HepG2 (cell line): Measurements from ENCODE around the gene DDX39B. TPM values are rescaled to one million over a fixed set of nuclear protein-coding genes. Genes with fewer than 3 reads are reported as not detected.

Experiments used
- AKNA ChIP-seq: sonication (generic); formaldehyde crosslinking; IDR thresholded peaks from 2 replicates; pipeline ENCODE4 v1.4.0; 2020; ENCODE audit warnings: missing genetic modification reagents, borderline replicate concordance
- ATF7-NPFF ChIP-seq: sonication (generic); formaldehyde crosslinking; IDR thresholded peaks from 2 replicates; pipeline ENCODE4 v1.8.1; 2023; ENCODE audit warnings: mild to moderate bottlenecking, low read depth, missing genetic modification reagents, moderate library complexity
- DR1 ChIP-seq: sonication (generic); formaldehyde crosslinking; IDR thresholded peaks from 2 replicates; pipeline ENCODE4 v1.8.0; 2021; ENCODE audit warnings: mild to moderate bottlenecking, missing genetic modification reagents, inconsistent platforms
- HMGXB3 ChIP-seq: sonication (generic); formaldehyde crosslinking; IDR thresholded peaks from 2 replicates; pipeline ENCODE4 v1.4.0; 2020; ENCODE audit warnings: missing genetic modification reagents, borderline replicate concordance
- HNF4A ChIP-seq: sonication (generic); formaldehyde crosslinking; IDR thresholded peaks from 2 replicates; pipeline ENCODE4 v1.4.0; 2020; ENCODE audit warnings: missing genetic modification reagents
- HNRNPLL ChIP-seq: fragments of 200-400 bp; formaldehyde crosslinking; IDR thresholded peaks from 2 replicates; pipeline ENCODE4 v1.6.1; 2017; ENCODE audit warnings: mild to moderate bottlenecking, low read depth, low read length; ENCODE audit not compliant: poor library complexity, severe bottlenecking
- JUNB ChIP-seq: sonication (generic); formaldehyde crosslinking; IDR thresholded peaks from 2 replicates; pipeline ENCODE4 v1.8.0; 2022; ENCODE audit warnings: missing genetic modification reagents, mild to moderate bottlenecking, borderline replicate concordance
- RELA ChIP-seq: sonication (generic); formaldehyde crosslinking; IDR thresholded peaks from 2 replicates; pipeline ENCODE4 v1.4.0; 2020; ENCODE audit warnings: missing genetic modification reagents
- SUZ12 ChIP-seq: fragments of 150-350 bp; IDR thresholded peaks from 2 replicates; pipeline ENCODE4 v1.6.1; 2014; ENCODE audit warnings: low read depth, low read length
- ZBTB38 ChIP-seq: sonication (generic); formaldehyde crosslinking; IDR thresholded peaks from 2 replicates; pipeline ENCODE4 v1.5.1; 2020; ENCODE audit warnings: mild to moderate bottlenecking, missing genetic modification reagents
- ZKSCAN1 ChIP-seq: fragments of 150-350 bp; IDR thresholded peaks from 2 replicates; pipeline ENCODE4 v1.6.1; 2014; ENCODE audit warnings: low read length
- ZMYM4 ChIP-seq: sonication (generic); formaldehyde crosslinking; IDR thresholded peaks from 2 replicates; pipeline ENCODE4 v1.8.1; 2023; ENCODE audit warnings: mild to moderate bottlenecking, missing genetic modification reagents
- ZNF274 ChIP-seq: sonication (generic); formaldehyde crosslinking; IDR thresholded peaks from 2 replicates; pipeline ENCODE4 v1.5.1; 2020; ENCODE audit warnings: mild to moderate bottlenecking, missing genetic modification reagents
- ZNF30 ChIP-seq: sonication (generic); formaldehyde crosslinking; IDR thresholded peaks from 2 replicates; pipeline ENCODE4 v1.5.0; 2020; ENCODE audit warnings: mild to moderate bottlenecking, missing genetic modification reagents
- ZNF343 ChIP-seq: sonication (generic); formaldehyde crosslinking; IDR thresholded peaks from 2 replicates; pipeline ENCODE4 v1.4.0; 2020; ENCODE audit warnings: mild to moderate bottlenecking, missing genetic modification reagents
- ZNF710 ChIP-seq: sonication (generic); formaldehyde crosslinking; IDR thresholded peaks from 2 replicates; pipeline ENCODE4 v1.5.0; 2020; ENCODE audit warnings: mild to moderate bottlenecking, missing genetic modification reagents, borderline replicate concordance
- polyA plus RNA-seq, 8 experiments: library from polyadenylated mRNA; depleted of rRNA in 3 of 8; stranded (reverse) in 7 of 8; unstranded in 1 of 8; fragments of >200 nt; fragmentation: Illumina TruSeq in 4 of 8; extraction: Trizol in 4 of 8; gene quantifications; 2 replicates each; pipeline versions ENCODE4 v1.2.1 to v1.2.3, GENCODE V29; 2011 to 2016; ENCODE audit warnings: low read depth in 4 of 8, missing spikeins in 1 of 8, mixed read lengths in 1 of 8; ENCODE audit not compliant: insufficient read depth in 1 of 8
- total RNA-seq, 5 experiments: library from RNA; depleted of rRNA; stranded (reverse); fragments of >200 nt; fragmentation: Illumina TruSeq; extraction: Trizol; gene quantifications; 2 replicates each; pipeline ENCODE4 v1.2.3, GENCODE V29; 2016; ENCODE audit warnings: low read depth in 1 of 5

DDX39B gene
- total and polyA plus RNA-seq, 2 of the 13 experiments (the other 11 are each of a cell fraction or from before 2014, with no cell fraction given) = 570 to 678 TPM

- TF ChIP-seq SUZ12 = no peak
- TF ChIP-seq ZBTB38 (CRISPR knock-in tag) = no peak
- TF ChIP-seq ZNF30 = no peak
- no peak for TF ChIP-seq ATF7-NPFF (CRISPR knock-in tag)
- TF ChIP-seq ZKSCAN1 = no peak
- no peak for TF ChIP-seq RELA (CRISPR knock-in tag)
- TF ChIP-seq ZNF710 = no peak
- no peak for TF ChIP-seq JUNB
- 0 out of 2 replicates have a peak, but pooled peaks have one; percentile 60 for TF ChIP-seq AKNA
- no peak for TF ChIP-seq HMGXB3
- TF ChIP-seq HNRNPLL = no peak
- no peak for TF ChIP-seq HNF4A (CRISPR knock-in tag)
- TF ChIP-seq ZNF343 (CRISPR knock-in tag) = no peak
- no peak for TF ChIP-seq ZMYM4 (CRISPR knock-in tag)
- no peak for TF ChIP-seq DR1 (CRISPR knock-in tag)
- TF ChIP-seq ZNF274 (CRISPR knock-in tag) = no peak
Observed at GRCh38 chr6:31529329-31530150, 12.3 kb downstream of the DDX39B start (continued).
